HG02623 (cell line): ENCODE results near the gene FCMR.
"Not testable (repeated sequence)": the region's sequence is repeated elsewhere in the genome, so short reads cannot be mapped to it uniquely, and the experiment has no call there.

ENCODE experiments used
- ATAC-seq: cut with Tn5 transposase; IDR thresholded peaks from one replicate; pipeline ENCODE4 v1.9.1; 2021; ENCODE audit warnings: moderate library complexity; ENCODE audit not compliant: unreplicated experiment

FCMR gene

GRCh38 chr1:206924592-206925105 is 2.9 kb upstream of the FCMR start:
- ATAC-seq, result no peak

- ATAC-seq, result not testable (repeated sequence)
These were observed 2.3 kb upstream of the FCMR start for GRCh38 chr1:206923961-206924557.

GRCh38 chr1:206923009-206923960 is 1.5 kb upstream of the FCMR start:
- ATAC-seq, result peak; percentile 41

- no peak for ATAC-seq
These were observed 783 bp upstream of the FCMR start for GRCh38 chr1:206922524-206922923.

GRCh38 chr1:206918076-206918475 is 3.7 kb downstream of the FCMR start:
- ATAC-seq, result no peak

- ATAC-seq, result no peak
These were observed 5.6 kb downstream of the FCMR start for GRCh38 chr1:206916000-206916709.

- no peak for ATAC-seq
These were observed 6.6 kb downstream of the FCMR start for GRCh38 chr1:206915030-206915735.

GRCh38 chr1:206913766-206914537 is 7.8 kb downstream of the FCMR start:
- no peak for ATAC-seq

GRCh38 chr1:206912445-206913095 is 9.2 kb downstream of the FCMR start:
- ATAC-seq, result no peak

- ATAC-seq, result no peak
These were observed 10.6 kb downstream of the FCMR start for GRCh38 chr1:206911064-206911663.

- ATAC-seq, result no peak
These were observed 11.8 kb downstream of the FCMR start for GRCh38 chr1:206909883-206910318.

- no peak for ATAC-seq
These were observed 12.4 kb downstream of the FCMR start for GRCh38 chr1:206909161-206909882.

GRCh38 chr1:206908038-206908437 is 13.7 kb downstream of the FCMR start:
- ATAC-seq, result no peak

- no peak for ATAC-seq
These were observed 14.3 kb downstream of the FCMR start for GRCh38 chr1:206907304-206907991.

GRCh38 chr1:206905295-206906164 is 16.2 kb downstream of the FCMR start:
- ATAC-seq, result peak; percentile 52

- no peak for ATAC-seq
These were observed 17.2 kb downstream of the FCMR start for GRCh38 chr1:206904423-206905142.
